Panc1 (cell line): ENCODE results near the gene CPT1C.

Experiments used
- CTCF ChIP-seq: fragments of 450-650 bp; IDR thresholded peaks from 2 replicates; pipeline ENCODE4 v1.5.1; 2017; ENCODE audit warnings: mild to moderate bottlenecking
- POLR2AphosphoS5 ChIP-seq: IDR thresholded peaks from 2 replicates; pipeline ENCODE4 v1.6.1; 2012; ENCODE audit warnings: mild to moderate bottlenecking, low read depth, low read length, moderate library complexity
- REST ChIP-seq, 2 experiments: IDR thresholded peaks; 2 replicates each; pipeline ENCODE4 v1.6.1; 2011 to 2012; ENCODE audit warnings: low read depth in 2 of 2, control low read depth in 1 of 2, low read length in 1 of 2, mild to moderate bottlenecking in 1 of 2, moderate library complexity in 1 of 2; ENCODE audit not compliant: insufficient read depth in 1 of 2

GRCh38 chr19:49730166-49730565 lies 39.2 kb downstream of the CPT1C start:
- TF ChIP-seq CTCF (no peak), POLR2AphosphoS5 (no peak), REST (IDR thresholded peaks at IDR 0.05; ENCODE audit: insufficient read depth in 1 of 2, low read depth in 2 of 2, low read length in 1 of 2) (no peak)
